H9 (cell line): Measurements from ENCODE around the gene CAMK2B. TPM values are rescaled to one million over a fixed set of nuclear protein-coding genes. Genes with fewer than 3 reads are reported as not detected.

Experiments used
- DNase-seq: peaks from one replicate; pipeline ENCODE4 v3.0.0-alpha.2; 2017
- H2AFZ ChIP-seq: one replicate; pipeline ENCODE4 v1.6.1; 2013; ENCODE audit warnings: mild to moderate bottlenecking, low read length, control low read depth, moderate library complexity
- H2AK5ac ChIP-seq: 2 replicates; pipeline ENCODE4 v1.6.1; 2013; ENCODE audit warnings: low read length, control low read depth, mixed read lengths; ENCODE audit not compliant: insufficient read length
- H2BK120ac ChIP-seq: one replicate; pipeline ENCODE4 v1.6.1; 2013; ENCODE audit warnings: low read depth, mild to moderate bottlenecking, low read length, control low read depth, inconsistent platforms; ENCODE audit not compliant: poor library complexity, severe bottlenecking
- H2BK12ac ChIP-seq: 2 replicates; pipeline ENCODE4 v1.6.1; 2013; ENCODE audit warnings: low read length, control low read depth, mixed read lengths, low read depth; ENCODE audit not compliant: insufficient read length
- H2BK15ac ChIP-seq: 2 replicates; pipeline ENCODE4 v1.6.1; 2013; ENCODE audit warnings: low read depth, low read length, control low read depth
- H2BK20ac ChIP-seq: one replicate; pipeline ENCODE4 v1.6.1; 2013; ENCODE audit warnings: low read depth, mild to moderate bottlenecking, low read length, control low read depth, inconsistent platforms; ENCODE audit not compliant: poor library complexity, severe bottlenecking
- H2BK5ac ChIP-seq: 2 replicates; pipeline ENCODE4 v1.6.1; 2013; ENCODE audit warnings: low read length, control low read depth, mixed read lengths; ENCODE audit not compliant: insufficient read length
- H3K14ac ChIP-seq: 2 replicates; pipeline ENCODE4 v1.6.1; 2013; ENCODE audit warnings: low read length, control low read depth; ENCODE audit not compliant: insufficient read depth
- H3K18ac ChIP-seq: 2 replicates; pipeline ENCODE4 v1.6.1; 2013; ENCODE audit warnings: low read depth, mild to moderate bottlenecking, mixed read lengths, low read length, control low read depth; ENCODE audit not compliant: insufficient read length
- H3K23ac ChIP-seq: 2 replicates; pipeline ENCODE4 v1.6.1; 2013; ENCODE audit warnings: low read length, control low read depth, mixed read lengths, low read depth; ENCODE audit not compliant: insufficient read length
- H3K23me2 ChIP-seq: 2 replicates; pipeline ENCODE4 v1.6.1; 2013; ENCODE audit warnings: low read depth, mild to moderate bottlenecking, mixed read lengths, low read length, control low read depth; ENCODE audit not compliant: insufficient read length, poor library complexity, severe bottlenecking
- H3K27ac ChIP-seq: 2 replicates; pipeline ENCODE4 v1.5.1; 2013; ENCODE audit warnings: low read length, control low read depth, mixed read lengths, low read depth; ENCODE audit not compliant: insufficient read length
- H3K27me3 ChIP-seq: 2 replicates; pipeline ENCODE4 v1.6.1; 2013; ENCODE audit warnings: low read length, control low read depth, inconsistent platforms; ENCODE audit not compliant: insufficient read depth
- H3K4ac ChIP-seq: 2 replicates; pipeline ENCODE4 v1.6.1; 2013; ENCODE audit warnings: low read depth, mild to moderate bottlenecking, control low read depth, inconsistent platforms, low read length, moderate library complexity
- H3K4me1 ChIP-seq: 2 replicates; pipeline ENCODE4 v1.6.1; 2013; ENCODE audit warnings: low read length, control low read depth, inconsistent platforms; ENCODE audit not compliant: insufficient read depth
- H3K4me2 ChIP-seq: 2 replicates; pipeline ENCODE4 v1.6.1; 2013; ENCODE audit warnings: low read length, control low read depth, mixed read lengths; ENCODE audit not compliant: insufficient read length, insufficient read depth
- H3K56ac ChIP-seq: 2 replicates; pipeline ENCODE4 v1.6.1; 2013; ENCODE audit warnings: low read depth, mild to moderate bottlenecking, mixed read lengths, low read length, control low read depth; ENCODE audit not compliant: insufficient read length
- H3K79me1 ChIP-seq: 2 replicates; pipeline ENCODE4 v1.6.1; 2013; ENCODE audit warnings: low read depth, mild to moderate bottlenecking, moderate library complexity, low read length, control low read depth, inconsistent platforms; ENCODE audit not compliant: insufficient read depth, poor library complexity, severe bottlenecking
- H3K79me2 ChIP-seq: 2 replicates; pipeline ENCODE4 v1.6.1; 2013; ENCODE audit warnings: low read length, control low read depth, inconsistent platforms; ENCODE audit not compliant: insufficient read depth
- H3K9ac ChIP-seq: 2 replicates; pipeline ENCODE4 v1.6.1; 2013; ENCODE audit warnings: low read length, control low read depth, mixed read lengths; ENCODE audit not compliant: insufficient read length; ENCODE audit errors: extremely low read depth
- H3K9me3 ChIP-seq: one replicate; pipeline ENCODE4 v1.6.1; 2013; ENCODE audit warnings: low read depth, low read length, inconsistent platforms; ENCODE audit not compliant: control insufficient read depth
- H3T11ph ChIP-seq: one replicate; pipeline ENCODE4 v1.6.1; 2013; ENCODE audit warnings: mild to moderate bottlenecking, low read length, control low read depth, inconsistent platforms
- H4K20me1 ChIP-seq: one replicate; pipeline ENCODE4 v1.6.1; 2013; ENCODE audit not compliant: control insufficient read depth, insufficient read length, insufficient read depth
- H4K5ac ChIP-seq: 2 replicates; pipeline ENCODE4 v1.6.1; 2013; ENCODE audit warnings: low read depth, mild to moderate bottlenecking, mixed read lengths, low read length, control low read depth; ENCODE audit not compliant: insufficient read length
- H4K8ac ChIP-seq: replicated peaks from 2 replicates; pipeline ENCODE4 v1.6.1; 2013; ENCODE audit warnings: low read length, control low read depth, mixed read lengths, low read depth; ENCODE audit not compliant: insufficient read length
- H4K91ac ChIP-seq: 2 replicates; pipeline ENCODE4 v1.6.1; 2013; ENCODE audit warnings: low read depth, mild to moderate bottlenecking, moderate library complexity, mixed read lengths, low read length, control low read depth; ENCODE audit not compliant: insufficient read length
- H3K27ac Mint-ChIP-seq, 3 experiments: 2 replicates in 2 of 3; 3 replicates in 1 of 3; pipeline ENCODE4 v1.8.0; 2020 to 2021; ENCODE audit warnings: mixed read lengths in 3 of 3, mild to moderate bottlenecking in 1 of 3, moderate library complexity in 1 of 3
- H3K27me3 Mint-ChIP-seq: 2 replicates; pipeline ENCODE4 v1.8.0; 2021; ENCODE audit warnings: low read depth, mild to moderate bottlenecking, moderate library complexity, mixed read lengths
- H3K36me3 Mint-ChIP-seq, 3 experiments: 2 replicates in 2 of 3; 3 replicates in 1 of 3; pipeline ENCODE4 v1.8.0; 2020 to 2021; ENCODE audit warnings: low read depth in 3 of 3, mixed read lengths in 3 of 3; ENCODE audit not compliant: insufficient read depth in 1 of 3
- H3K4me1 Mint-ChIP-seq, 2 experiments: 2 replicates each; pipeline ENCODE4 v1.8.0; 2020; ENCODE audit warnings: mixed read lengths in 2 of 2
- H3K4me3 Mint-ChIP-seq, 2 experiments: 2 replicates in 1 of 2; 3 replicates in 1 of 2; pipeline ENCODE4 v1.8.0; 2020 to 2021; ENCODE audit warnings: mild to moderate bottlenecking in 2 of 2, mixed read lengths in 2 of 2, moderate library complexity in 1 of 2
- H3K9me3 Mint-ChIP-seq, 2 experiments: 2 replicates in 1 of 2; 3 replicates in 1 of 2; pipeline ENCODE4 v1.8.0; 2020; ENCODE audit warnings: mild to moderate bottlenecking in 2 of 2, mixed read lengths in 2 of 2, moderate library complexity in 1 of 2
- CTCF ChIP-seq: fragments of 200-600 bp; sonication (generic); conservative IDR thresholded peaks from 3 replicates; pipeline ENCODE4 v1.8.0; 2021; ENCODE audit warnings: antibody characterized with exemption, mild to moderate bottlenecking
- WGBS: extraction: QIAGEN DNeasy Blood & Tissue Kit; methylation state at CpG from one replicate; pipeline ENCODE4 v1.1.7; 2013; ENCODE audit warnings: missing lambda C conversion rate, low lambda C conversion rate, mixed read lengths; ENCODE audit not compliant: insufficient read length; ENCODE audit errors: extremely low coverage; 5-methylcytosine and 5-hydroxymethylcytosine counted together
- total RNA-seq: library from RNA; stranded (reverse); gene quantifications from 2 replicates; pipeline ENCODE4 v1.2.1, GENCODE V29; 2021

CAMK2B gene
- total RNA-seq, 1 experiment from 2014 or later, result 0.17 TPM

- no peak overlapping the region for H3K4me2 ChIP-seq
- no peak overlapping the region for H2BK12ac ChIP-seq
- Mint-ChIP-seq H3K9me3 (peaks cover 4 to 8% of the 10 kb centered on the region in 2 experiments), H3K27ac (no peak overlapping the region), H3K36me3 (no peaks in the 10 kb centered on the region), H3K27me3 (peaks cover 7% of the 10 kb centered on the region; the same call in 1 of the 2 replicates), H3K4me1 (peaks cover 3 to 9% of the 10 kb centered on the region in 2 experiments; a peak in 3 of 4 replicates), H3K4me3 (no peak overlapping the region; a peak in 1 of 5 replicates)
- no peak overlapping the region for H4K8ac ChIP-seq
- no peak overlapping the region for H3K4ac ChIP-seq
- no peak overlapping the region for H3K9ac ChIP-seq
- WGBS, result no CpG with 5 or more reads among the region's 2 CpGs
- no peak overlapping the region for H2BK120ac ChIP-seq
- H3T11ph ChIP-seq, result no peak overlapping the region
- DNase-seq, result peak; percentile 79
- no peaks in the 10 kb centered on the region for H3K4me1 ChIP-seq
- H3K23ac ChIP-seq, result no peak overlapping the region
- no peak overlapping the region for H2AK5ac ChIP-seq
- H2BK15ac ChIP-seq, result no peak overlapping the region
- no peaks in the 10 kb centered on the region for H3K9me3 ChIP-seq
- no peaks in the 10 kb centered on the region for H3K27me3 ChIP-seq
- H3K27ac ChIP-seq, result no peak overlapping the region
- no peak overlapping the region for H2BK5ac ChIP-seq
- H3K14ac ChIP-seq, result no peak overlapping the region
- no peak overlapping the region for H2AFZ ChIP-seq
- H4K5ac ChIP-seq, result no peak overlapping the region
- H3K18ac ChIP-seq, result no peak overlapping the region
- H3K79me1 ChIP-seq, result no peaks in the 10 kb centered on the region
- H4K91ac ChIP-seq, result no peak overlapping the region
- H3K56ac ChIP-seq, result no peak overlapping the region
- peak; percentile 72 for TF ChIP-seq CTCF
- H3K23me2 ChIP-seq, result no peaks in the 10 kb centered on the region
- H2BK20ac ChIP-seq, result no peak overlapping the region
- no peaks in the 10 kb centered on the region for H4K20me1 ChIP-seq
- H3K79me2 ChIP-seq, result no peaks in the 10 kb centered on the region
These were observed 22.9 kb upstream of the CAMK2B start for GRCh38 chr7:44348300-44348699.
